Myocyte (in vitro differentiated cells): ENCODE data around the gene DNAJC24. TPM values are rescaled to one million over a fixed set of nuclear protein-coding genes. Genes with fewer than 3 reads are reported as not detected.
"Not testable (repeated sequence)": the region's sequence is repeated elsewhere in the genome, so short reads cannot be mapped to it uniquely, and the experiment has no call there.

Experiments used
- DNase-seq: peaks from one replicate; pipeline ENCODE4 v3.0.0-alpha.2; 2012; ENCODE audit warnings: low read depth
- polyA plus RNA-seq: library from polyadenylated mRNA; unstranded; fragments of >200 nt; gene quantifications from one replicate; pipeline ENCODE4 v1.2.1, GENCODE V29; 2012; ENCODE audit warnings: missing spikeins
- total RNA-seq: library from RNA; depleted of rRNA; stranded (reverse); fragments of >200 nt; gene quantifications from 2 replicates; pipeline ENCODE4 v1.2.3, GENCODE V29; 2014

The DNAJC24 gene, protein sequence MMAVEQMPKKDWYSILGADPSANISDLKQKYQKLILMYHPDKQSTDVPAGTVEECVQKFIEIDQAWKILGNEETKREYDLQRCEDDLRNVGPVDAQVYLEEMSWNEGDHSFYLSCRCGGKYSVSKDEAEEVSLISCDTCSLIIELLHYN
- 19.3 and 21.2 TPM in 2 replicates for total RNA-seq
- polyA plus RNA-seq: 11.5 TPM

DNA sequence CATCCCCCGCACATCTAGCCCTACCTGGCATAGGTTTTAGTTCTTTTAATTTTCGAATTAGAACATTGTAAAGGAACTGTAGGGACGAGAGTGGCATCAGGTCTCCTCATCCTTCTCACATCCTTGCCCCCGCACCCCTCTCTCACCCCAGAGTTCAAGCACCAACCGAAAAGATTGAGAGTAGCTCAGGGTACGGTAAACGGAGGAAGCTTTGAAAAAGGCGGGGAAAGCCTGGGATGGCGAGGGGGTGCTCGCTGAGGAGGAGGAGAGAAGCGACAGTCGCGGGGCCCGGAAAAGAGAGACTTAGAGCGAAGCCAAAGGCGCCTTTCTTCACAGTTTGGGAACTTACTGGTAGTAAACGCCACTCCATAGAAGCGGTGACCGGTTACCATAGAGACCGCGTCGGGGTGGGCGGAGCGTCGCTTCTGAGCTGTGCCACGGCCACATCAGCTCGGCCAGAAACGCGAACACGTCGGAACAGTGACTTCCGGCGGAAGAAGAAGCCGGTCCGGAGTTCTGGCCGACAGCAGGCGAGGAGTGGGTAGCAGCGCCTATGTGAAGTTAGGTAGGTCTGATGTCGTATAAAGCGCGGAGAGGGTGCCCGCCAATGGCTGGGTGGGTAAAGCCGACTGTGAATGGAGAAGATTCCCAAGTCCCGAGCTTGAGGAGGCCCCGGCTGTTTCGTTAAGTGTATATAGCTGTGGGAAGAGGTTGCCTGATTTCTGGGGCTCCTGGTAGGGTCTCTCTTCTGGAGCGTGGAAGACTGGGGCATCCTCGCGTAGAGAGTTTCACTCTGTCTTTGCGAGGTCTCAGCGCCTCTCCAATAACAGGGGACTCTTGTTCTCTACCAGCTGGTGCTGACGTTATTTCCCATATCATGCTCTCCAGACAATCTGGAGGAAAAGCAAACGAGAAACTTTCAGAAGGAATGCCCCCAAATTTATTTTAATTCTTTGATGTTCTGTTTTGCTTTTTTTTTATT, at the start of gene DNAJC24, which contains the start of gene DCDC1:
Gene DNAJC24 (plus strand): TSS at position 513 of the 982 bp plus-strand sequence. CDS start 889 bp downstream, outside the sequence.
Gene DCDC1 (minus strand): TSS at position 392 of the 982 bp plus-strand sequence. CDS start 41,459 bp downstream, outside the sequence.
- DNase-seq: peak; percentile 92

GRCh38 chr11:31321494-31321893, 48.2 kb upstream of the DNAJC24 start:
- not testable (repeated sequence) for DNase-seq

- DNase-seq: no peak
These were observed 46.5 kb upstream of the DNAJC24 start for GRCh38 chr11:31323145-31323544.

DNA sequence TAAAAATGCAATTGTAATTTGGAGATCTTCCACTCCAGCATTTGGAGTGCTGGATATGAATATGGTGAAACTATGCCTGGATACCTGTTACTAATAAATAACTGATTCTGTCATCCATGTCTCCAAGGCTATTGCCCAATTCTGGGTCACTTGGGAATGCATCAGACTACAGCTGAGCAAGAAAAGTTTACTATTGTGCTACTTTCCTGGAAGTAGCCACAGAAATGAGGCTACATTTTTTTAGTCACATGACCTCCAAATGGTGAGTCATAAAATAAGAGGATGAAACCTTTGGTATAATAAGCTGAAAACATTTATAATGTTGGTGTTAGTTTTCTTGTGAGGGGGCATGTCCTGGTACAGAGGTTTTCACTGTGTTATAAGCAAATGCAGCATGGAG, 44.5 kb upstream of the DNAJC24 start:
- DNase-seq: peak; percentile 78

DNA sequence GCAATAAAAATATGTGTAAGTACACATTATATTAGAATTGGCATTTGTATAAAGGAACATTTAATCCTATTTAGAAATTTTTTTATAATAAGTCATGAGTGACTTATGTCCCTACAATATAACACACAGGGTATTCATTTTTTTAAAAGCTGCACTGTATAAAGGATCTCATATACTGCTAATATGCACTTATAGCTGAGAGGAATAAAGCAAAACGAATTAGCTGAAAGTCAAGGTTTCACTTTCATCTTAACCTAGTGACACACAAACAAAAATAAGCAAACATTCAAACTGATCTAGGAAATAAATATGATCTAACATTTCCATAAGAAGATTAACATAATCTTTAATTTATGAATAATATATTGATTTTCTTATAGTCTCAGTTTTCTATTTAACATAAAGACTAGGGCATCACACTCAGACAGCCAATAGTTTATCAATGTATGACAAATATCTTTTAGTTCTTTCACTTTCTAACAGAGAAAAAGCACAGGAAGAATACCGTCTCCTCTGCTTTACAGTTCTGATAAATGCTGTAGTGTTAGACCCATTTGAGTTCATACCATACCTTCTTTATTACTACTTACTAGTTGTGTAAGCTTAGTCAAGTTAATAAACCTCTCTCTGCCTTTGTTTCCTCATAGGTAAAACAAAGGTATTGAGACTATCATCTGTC, 43.1 kb upstream of the DNAJC24 start:
- no peak for DNase-seq

DNA sequence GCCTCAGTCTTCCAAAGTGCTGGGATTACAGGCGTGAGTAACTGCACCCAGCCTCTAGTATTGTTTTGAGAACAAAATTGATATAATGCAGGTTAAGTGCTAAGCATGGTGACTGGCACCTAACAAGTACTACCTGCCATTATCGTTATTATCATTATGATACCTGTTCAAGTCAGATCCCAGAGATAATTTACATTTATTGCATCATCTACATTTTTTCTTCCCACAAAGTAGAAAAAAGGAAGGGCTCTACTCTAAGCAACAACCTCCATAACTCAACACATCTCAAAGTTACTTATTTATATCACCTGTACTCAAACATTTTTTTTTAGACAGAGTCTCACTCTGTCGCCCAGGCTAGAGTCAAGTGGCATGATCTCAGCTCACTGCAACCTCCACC, 42.2 kb upstream of the DNAJC24 start:
- no peak for DNase-seq

DNA sequence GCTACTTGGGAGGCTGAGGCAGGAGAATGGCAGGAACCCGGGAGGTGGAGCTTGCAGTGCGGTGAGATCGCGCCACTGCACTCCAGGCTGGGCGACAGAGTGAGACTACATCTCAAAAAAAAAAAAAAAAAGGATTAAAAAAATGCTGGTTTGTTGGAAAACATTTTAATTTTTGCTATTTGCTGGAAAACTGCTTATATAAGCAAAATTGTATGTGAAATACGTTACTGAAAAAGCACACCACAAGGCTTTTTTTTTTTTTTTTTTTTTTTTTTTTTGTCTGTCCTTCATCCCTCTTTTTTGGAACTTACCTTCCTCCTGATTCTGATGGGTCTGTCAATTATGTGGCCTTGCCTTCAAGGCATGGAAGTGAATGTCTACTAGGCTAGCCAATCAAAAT, 41.0 kb upstream of the DNAJC24 start:
- no peak for DNase-seq

DNA sequence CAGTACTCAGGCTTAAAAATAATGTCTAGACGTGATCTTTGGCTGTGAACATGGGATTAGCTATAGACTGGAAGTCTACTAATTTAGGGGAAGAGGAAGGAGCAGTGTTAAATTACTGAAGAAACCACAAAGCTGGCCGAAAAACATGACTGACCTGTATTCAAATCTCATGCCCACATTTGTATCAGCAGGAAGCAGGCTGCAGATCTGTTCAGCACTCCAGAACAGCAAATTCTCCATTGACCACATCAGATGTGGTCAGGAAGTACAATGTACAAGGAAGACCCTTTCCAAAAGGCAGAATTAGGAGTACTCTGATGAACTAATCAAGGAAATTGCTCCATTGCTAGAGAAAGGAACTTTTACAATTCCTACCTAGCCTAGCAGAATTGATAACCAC, 31.9 kb upstream of the DNAJC24 start:
- DNase-seq: no peak

DNA sequence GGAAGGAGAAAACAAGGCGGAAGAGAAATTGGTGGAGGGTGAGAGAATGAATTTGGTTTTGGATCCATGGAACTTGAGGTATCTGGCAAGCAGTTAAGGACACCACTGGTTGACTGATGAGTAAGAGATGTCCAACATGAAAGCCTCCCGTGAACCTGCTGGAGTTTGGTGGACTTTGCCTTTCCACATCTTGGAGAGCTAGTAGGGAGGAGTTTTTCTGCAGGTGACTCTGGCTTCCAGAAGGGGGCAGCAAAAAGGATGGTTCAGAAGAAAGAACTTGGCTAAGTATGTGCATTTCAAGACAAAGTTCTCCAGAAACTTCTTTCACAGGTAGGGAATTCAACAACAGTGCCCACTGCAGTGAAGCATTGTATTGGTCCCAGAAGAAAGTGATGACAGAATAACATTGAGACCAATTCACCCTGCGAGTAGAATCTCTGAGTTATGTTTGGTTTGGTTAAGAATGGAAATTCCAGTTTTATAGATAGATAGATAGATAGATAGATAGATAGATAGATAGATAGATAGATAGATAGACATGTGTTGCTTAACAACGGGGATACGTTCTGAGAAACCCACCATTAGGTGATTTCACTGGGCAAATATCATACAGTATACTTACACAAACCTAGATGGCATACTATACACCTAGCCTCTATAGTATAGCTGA, 28.6 kb upstream of the DNAJC24 start:
- peak; percentile 27 for DNase-seq

- DNase-seq: no peak
These were observed 18.5 kb upstream of the DNAJC24 start for GRCh38 chr11:31351168-31351567.

GRCh38 chr11:31355131-31355530, 14.5 kb upstream of the DNAJC24 start:
- DNase-seq: peak; percentile 30

GRCh38 chr11:31355817-31356216, 13.8 kb upstream of the DNAJC24 start:
- DNase-seq: no peak

- DNase-seq: no peak
These were observed 7.9 kb upstream of the DNAJC24 start for GRCh38 chr11:31361743-31362142.

DNA sequence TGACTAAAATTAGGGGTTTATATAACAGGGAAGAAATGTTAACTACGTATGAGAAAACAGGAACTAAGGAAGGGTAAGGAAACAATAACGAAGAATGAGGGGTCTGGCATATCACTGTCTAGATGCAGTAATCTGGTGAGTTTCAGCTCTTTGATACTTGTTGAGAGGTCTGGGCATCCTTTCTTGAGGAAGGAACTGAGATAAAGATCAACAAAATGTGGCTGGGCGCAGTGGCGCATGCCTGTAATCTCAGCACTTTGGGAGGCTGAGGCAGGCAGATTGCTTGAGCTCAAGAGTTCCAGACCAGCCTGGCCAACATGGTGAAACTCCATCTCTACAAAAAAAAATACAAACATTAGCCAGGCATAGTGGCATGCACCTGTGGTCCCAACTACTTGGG, 2.9 kb upstream of the DNAJC24 start:
- DNase-seq: no peak

GRCh38 chr11:31375879-31376278, 6.2 kb downstream of the DNAJC24 start:
- no peak for DNase-seq

GRCh38 chr11:31383116-31383515, 13.5 kb downstream of the DNAJC24 start:
- DNase-seq: no peak

DNA sequence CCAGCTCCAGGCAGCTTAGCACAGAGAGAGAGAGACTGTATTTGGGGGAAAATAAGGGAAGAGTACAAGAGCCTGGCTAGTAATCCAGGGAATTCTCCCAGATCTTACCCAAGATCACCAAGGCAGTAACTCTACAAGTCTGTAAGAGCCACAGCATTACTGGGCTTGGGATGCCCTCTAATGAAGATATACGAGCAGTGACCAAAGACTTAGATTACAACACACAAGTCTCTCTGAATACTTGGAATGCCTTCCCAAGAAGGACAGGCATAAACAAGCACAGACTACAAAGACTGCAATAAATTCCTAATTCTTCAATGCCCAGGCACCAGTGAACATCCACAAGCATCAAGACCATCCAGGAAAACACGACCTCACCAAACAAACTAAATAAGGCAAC, 17.7 kb downstream of the DNAJC24 start:
- DNase-seq: no peak

DNA sequence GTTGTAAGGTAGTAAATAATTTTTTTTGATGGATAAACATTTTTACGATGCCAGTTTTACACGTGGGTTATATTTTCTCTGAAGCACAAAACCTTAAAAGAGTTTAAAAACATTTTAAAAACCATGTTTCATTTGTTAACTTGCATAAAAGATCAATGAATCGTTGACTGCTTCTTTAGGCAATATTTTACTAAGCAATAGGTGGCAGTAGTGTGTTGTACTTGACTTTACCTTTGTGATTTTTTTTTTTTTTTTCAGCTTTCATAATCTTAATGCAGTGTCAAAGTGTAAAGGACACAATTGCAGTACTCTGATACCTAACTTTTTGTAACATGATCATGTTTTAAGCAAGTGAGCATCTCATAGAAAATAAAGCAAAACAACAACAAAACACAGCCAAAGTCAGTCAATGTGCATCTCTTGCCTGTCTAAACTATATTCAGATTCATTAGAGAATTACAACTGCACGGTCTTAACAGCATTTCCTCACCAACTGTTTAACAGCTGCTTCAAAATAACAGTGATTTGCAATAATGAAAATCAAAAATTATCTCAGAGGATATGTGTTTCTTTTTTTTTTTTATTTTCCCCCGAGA, 27.7 kb downstream of the DNAJC24 start:
- peak; percentile 24 for DNase-seq

DNA sequence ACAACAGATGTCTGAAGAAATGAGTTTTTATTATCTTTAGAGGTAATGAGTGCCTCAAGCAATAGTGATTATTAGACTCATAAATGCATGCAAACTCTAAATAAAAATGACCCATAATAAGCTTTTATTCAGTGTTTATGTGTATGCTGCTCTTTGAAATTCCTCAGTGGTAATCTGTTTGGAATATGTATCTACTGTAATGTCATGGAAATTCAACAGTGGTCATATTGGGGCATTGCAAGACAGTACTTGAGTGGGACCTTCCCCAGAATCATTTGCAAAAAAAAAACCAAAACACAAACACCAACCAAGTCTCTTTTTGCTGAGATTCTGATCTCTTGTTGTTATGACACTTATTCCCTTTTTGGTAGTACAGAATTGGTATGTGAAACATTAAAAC, 35.0 kb downstream of the DNAJC24 start:
- no peak for DNase-seq

GRCh38 chr11:31408201-31408600, 38.5 kb downstream of the DNAJC24 start:
- DNase-seq: no peak

GRCh38 chr11:31412946-31413345, 43.3 kb downstream of the DNAJC24 start:
- DNase-seq: no peak
